ENCODE data around the gene PPIL1. TPM values are rescaled to one million over a fixed set of nuclear protein-coding genes. Genes with fewer than 3 reads are reported as not detected.

PPIL1 gene
- total and polyA plus RNA-seq, 9 donors, result 10.7 to 38.4 (median 21.2) TPM

DNA sequence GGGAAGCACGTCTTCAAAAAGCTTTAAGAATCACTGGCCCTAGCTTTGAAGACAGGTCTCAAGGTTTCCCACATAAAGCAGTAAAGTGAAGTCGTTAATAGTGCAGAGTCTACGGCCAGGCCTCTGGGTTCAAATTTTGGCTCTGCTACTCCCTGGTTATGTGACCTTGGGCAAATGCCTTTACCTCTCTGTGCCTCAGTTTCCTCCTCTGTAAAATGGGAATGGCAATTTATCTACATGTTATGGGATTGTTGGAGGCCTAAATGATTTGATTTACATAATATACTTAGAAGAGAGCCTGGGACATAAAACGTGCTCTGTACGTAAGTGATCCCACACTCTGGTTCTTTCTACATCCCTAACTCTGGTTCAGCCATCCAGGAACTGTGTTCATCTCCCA is 67.5 kb downstream of the PPIL1 start:
- Histone ChIP-seq H3K27me3 (no peaks in the 10 kb centered on the region), H3K27ac (no peak overlapping the region), H3K9me3 (no peaks in the 10 kb centered on the region), H3K4me3 (no peak overlapping the region), H3K36me3 (no peaks in the 10 kb centered on the region), H3K4me1 (ENCODE audit: insufficient read depth) (no peaks in the 10 kb centered on the region)
- no peak for TF ChIP-seq EP300 (IDR thresholded peaks at IDR 0.05)
- 65 to 86% (median 74%) methylated on average over 5 of the region's 5 CpGs for WGBS, 3 donors
- no peak for DNase-seq
- intact Hi-C loops (cut with DNase I), result no loop called here

DNA sequence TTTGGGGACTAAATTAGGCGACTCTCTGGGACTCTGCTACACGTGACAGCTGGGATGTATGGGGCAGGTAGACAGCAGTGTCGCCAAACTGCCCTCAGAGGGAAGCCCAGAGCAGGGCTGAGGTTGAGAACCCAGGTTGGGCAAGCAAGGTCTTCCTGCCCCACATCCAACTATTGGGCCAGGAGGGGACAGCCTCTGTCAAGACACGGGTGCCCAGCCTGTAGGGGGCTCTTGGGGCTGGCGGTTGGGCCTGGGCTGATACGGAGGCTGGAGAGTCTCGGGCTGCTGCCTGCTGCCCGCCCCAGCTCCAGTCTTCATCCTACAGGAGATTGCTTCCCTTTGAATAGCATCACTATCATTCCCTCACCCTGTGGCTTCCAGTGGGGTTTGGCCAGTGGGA is 68.7 kb downstream of the PPIL1 start:
- TF ChIP-seq CTCF (IDR thresholded peaks at IDR 0.05) (no peak), EP300 (IDR thresholded peaks at IDR 0.05) (no peak), POLR2A (IDR thresholded peaks at IDR 0.05) (no peak)
- intact Hi-C loops (cut with DNase I), result no loop called here
- no peak overlapping the region for H3K4me3 ChIP-seq
- H3K27me3 ChIP-seq, result no peaks in the 10 kb centered on the region
- DNase-seq, result no peak
- H3K36me3 ChIP-seq, result no peaks in the 10 kb centered on the region
- no peak overlapping the region for H3K27ac ChIP-seq
- H3K4me1 ChIP-seq (ENCODE audit: insufficient read depth), result no peaks in the 10 kb centered on the region
- H3K9me3 ChIP-seq, result no peaks in the 10 kb centered on the region
- WGBS, 3 donors, result 92 to 95% (median 93%) methylated on average over 8 of the region's 8 CpGs

DNA sequence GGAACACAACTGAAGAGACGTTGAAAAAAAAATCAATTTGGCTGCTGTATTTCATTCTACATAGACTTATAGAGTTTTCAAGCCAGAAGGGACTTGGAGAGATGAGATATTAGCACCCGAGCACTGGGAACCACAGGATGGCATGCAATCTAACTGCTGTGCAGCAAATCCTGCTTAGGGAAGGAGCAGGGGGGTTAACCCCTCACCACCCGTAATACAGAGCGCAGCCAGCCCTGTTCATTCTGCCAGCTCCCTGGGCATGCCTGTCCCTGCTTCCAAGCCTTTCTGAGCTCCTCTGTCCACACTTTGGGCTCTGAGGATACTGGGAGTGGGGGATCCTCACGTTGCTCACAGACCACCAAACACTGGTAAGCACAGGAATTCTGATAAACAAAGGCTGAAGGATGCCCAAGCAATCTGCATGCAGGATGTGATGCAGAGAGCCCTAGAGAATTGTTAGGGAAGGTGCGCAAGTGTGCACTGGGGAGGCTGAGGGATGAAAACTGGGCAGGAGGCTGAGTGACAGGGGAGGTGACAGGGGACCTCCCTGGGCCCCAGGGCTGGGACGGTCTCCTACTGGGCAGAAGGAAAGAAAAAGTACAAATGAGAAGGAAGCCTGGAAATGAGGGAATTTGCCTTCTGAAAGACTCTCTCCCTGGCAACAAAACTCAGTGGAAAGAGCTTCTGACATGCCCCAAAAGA is 69.4 kb downstream of the PPIL1 start:
- Histone ChIP-seq H3K27me3 (no peaks in the 10 kb centered on the region), H3K4me3 (no peak overlapping the region), H3K9me3 (no peaks in the 10 kb centered on the region), H3K36me3 (no peaks in the 10 kb centered on the region), H3K4me1 (ENCODE audit: insufficient read depth) (no peaks in the 10 kb centered on the region), H3K27ac (no peak overlapping the region)
- no peak for TF ChIP-seq CTCF (IDR thresholded peaks at IDR 0.05)
- TF ChIP-seq POLR2A (IDR thresholded peaks at IDR 0.05), result no peak
- no peak for TF ChIP-seq EP300 (IDR thresholded peaks at IDR 0.05)
- intact Hi-C loops (cut with DNase I), result no loop called here
- WGBS, 3 donors, result 72 to 79% (median 79%) methylated on average over 7 of the region's 7 CpGs
- DNase-seq, result no peak

Other genes with a start within 250 kb of the PPIL1 start
- 100 to 1,000 TPM in 6 of 7 donors, 10 to 100 TPM in 1; 82.1 to 305 (median 129) TPM for gene CDKN1A, start 196.1 kb downstream of the PPIL1 start, total RNA-seq
- gene CDKN1A, start 196.1 kb downstream of the PPIL1 start, polyA plus RNA-seq, result 100 to 1,000 TPM; 134 to 142 TPM
- under 1 TPM in 4 of 7 donors, not detected in 3; 0.11 to 0.15 (median 0.13) TPM for gene RAB44, start 177.0 kb downstream of the PPIL1 start, total RNA-seq
- gene RAB44, start 177.0 kb downstream of the PPIL1 start, polyA plus RNA-seq, result under 1 TPM; 0.04 to 0.12 TPM
- 10 to 100 TPM in 2 of 7 donors, 1 to 10 TPM in 5; 1.4 to 22.1 (median 7.8) TPM for gene CPNE5, start 35.4 kb downstream of the PPIL1 start, total RNA-seq
- gene CPNE5, start 35.4 kb downstream of the PPIL1 start, polyA plus RNA-seq, result 1 to 10 TPM; 1.8 to 5.3 TPM
- 10 to 100 TPM; 23.1 to 73.8 (median 62.2) TPM for gene C6orf89, start 11.1 kb upstream of the PPIL1 start, total RNA-seq
- 100 to 1,000 TPM in 1 of 2 donors, 10 to 100 TPM in 1; 32.9 to 102 TPM for gene C6orf89, start 11.1 kb upstream of the PPIL1 start, polyA plus RNA-seq
- 1 to 10 TPM in 4 of 7 donors, under 1 TPM in 2, not detected in 1; 0.12 to 3.4 (median 2.1) TPM for gene PI16, start 79.9 kb upstream of the PPIL1 start, total RNA-seq
- gene PI16, start 79.9 kb upstream of the PPIL1 start, polyA plus RNA-seq, result 10 to 100 TPM in 1 of 2 donors, 1 to 10 TPM in 1; 7.7 to 43.1 TPM
- 100 to 1,000 TPM; 127 to 223 (median 186) TPM for gene MTCH1, start 111.4 kb upstream of the PPIL1 start, total RNA-seq
- gene MTCH1, start 111.4 kb upstream of the PPIL1 start, polyA plus RNA-seq, result 100 to 1,000 TPM; 114 to 164 TPM
- gene FGD2, start 130.9 kb upstream of the PPIL1 start, total RNA-seq, result 10 to 100 TPM in 3 of 7 donors, 1 to 10 TPM in 4; 3.4 to 13.6 (median 5.2) TPM
- 1 to 10 TPM; 2.3 to 4.0 TPM for gene FGD2, start 130.9 kb upstream of the PPIL1 start, polyA plus RNA-seq